ENCODE measurements around the gene MYH9. TPM values are rescaled to one million over a fixed set of nuclear protein-coding genes. Genes with fewer than 3 reads are reported as not detected.

The MYH9 gene
- total RNA-seq, 3 donors from 2014 or later: 673 to 753 (median 716) TPM

- no peak for DNase-seq
- Mint-ChIP-seq H3K9me3 (no peaks in the 10 kb centered on the region), H3K4me3 (no peak overlapping the region), H3K27me3 (ENCODE audit: low read depth) (no peaks in the 10 kb centered on the region), H3K36me3 (ENCODE audit: insufficient read depth) (peaks cover 21% of the 10 kb centered on the region), H3K4me1 (ENCODE audit: low read depth) (peaks cover 97% of the 10 kb centered on the region)
- ATAC-seq: no peak
These were observed 27.8 kb downstream of the MYH9 start for GRCh38 chr22:36360011-36360410.

GRCh38 chr22:36359470-36359996, 28.2 kb downstream of the MYH9 start:
- Mint-ChIP-seq H3K4me1 (ENCODE audit: low read depth) (peaks cover 97% of the 10 kb centered on the region), H3K27me3 (ENCODE audit: low read depth) (no peaks in the 10 kb centered on the region), H3K36me3 (ENCODE audit: insufficient read depth) (peaks cover 24% of the 10 kb centered on the region), H3K4me3 (peak overlapping the region; percentile 64), H3K9me3 (no peaks in the 10 kb centered on the region)
- ATAC-seq: no peak
- DNase-seq: no peak

DNA sequence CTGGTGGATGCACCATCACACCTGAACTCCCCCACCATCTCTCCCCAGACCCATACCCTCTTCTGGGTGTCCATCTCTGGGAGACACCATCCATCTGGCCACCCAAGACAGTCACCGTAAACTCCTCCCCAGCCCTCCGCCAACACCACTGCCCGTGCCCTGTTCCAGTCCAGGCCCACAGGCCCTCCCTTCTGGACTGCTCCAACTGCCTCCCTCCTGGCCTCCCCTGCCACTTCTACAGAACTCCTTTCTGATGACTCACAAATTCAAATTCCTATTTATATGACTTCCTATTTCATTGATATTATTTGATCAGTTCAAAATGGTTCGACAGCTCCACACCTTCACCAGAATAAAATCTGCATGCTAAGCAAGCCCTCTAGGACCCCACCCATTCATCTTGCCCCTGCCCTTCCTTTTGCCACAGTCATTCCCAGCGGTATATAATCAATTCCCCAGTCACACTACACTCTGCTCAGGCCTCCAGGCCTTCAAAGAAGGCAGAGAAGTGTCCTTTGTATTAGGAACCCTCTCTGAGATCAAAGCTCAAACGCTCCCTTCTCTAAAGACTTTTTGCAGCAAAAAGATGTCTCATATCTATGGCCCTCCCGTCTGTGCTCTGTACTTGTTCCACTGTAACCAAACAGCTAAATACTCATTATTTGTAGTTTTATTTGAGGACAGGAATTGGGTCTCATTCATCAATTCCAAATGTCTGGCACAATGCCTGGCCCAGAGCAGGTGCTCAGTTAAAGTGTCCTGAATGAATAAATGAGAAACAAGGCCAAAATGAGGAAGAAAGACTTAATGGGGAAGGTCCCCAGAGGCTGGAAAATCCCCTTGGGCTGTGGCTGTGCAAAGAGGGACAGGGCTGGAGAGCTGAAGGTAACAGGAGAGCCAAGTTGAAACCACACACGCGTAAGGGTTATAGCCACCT, 29.0 kb downstream of the MYH9 start:
- ATAC-seq (no peak), DNase-seq (no peak)
- Mint-ChIP-seq H3K27me3 (ENCODE audit: low read depth) (no peaks in the 10 kb centered on the region), H3K4me1 (ENCODE audit: low read depth) (peaks cover 97% of the 10 kb centered on the region), H3K36me3 (ENCODE audit: insufficient read depth) (peaks cover 24% of the 10 kb centered on the region), H3K9me3 (no peaks in the 10 kb centered on the region), H3K4me3 (peak overlapping the region; percentile 64)

DNA sequence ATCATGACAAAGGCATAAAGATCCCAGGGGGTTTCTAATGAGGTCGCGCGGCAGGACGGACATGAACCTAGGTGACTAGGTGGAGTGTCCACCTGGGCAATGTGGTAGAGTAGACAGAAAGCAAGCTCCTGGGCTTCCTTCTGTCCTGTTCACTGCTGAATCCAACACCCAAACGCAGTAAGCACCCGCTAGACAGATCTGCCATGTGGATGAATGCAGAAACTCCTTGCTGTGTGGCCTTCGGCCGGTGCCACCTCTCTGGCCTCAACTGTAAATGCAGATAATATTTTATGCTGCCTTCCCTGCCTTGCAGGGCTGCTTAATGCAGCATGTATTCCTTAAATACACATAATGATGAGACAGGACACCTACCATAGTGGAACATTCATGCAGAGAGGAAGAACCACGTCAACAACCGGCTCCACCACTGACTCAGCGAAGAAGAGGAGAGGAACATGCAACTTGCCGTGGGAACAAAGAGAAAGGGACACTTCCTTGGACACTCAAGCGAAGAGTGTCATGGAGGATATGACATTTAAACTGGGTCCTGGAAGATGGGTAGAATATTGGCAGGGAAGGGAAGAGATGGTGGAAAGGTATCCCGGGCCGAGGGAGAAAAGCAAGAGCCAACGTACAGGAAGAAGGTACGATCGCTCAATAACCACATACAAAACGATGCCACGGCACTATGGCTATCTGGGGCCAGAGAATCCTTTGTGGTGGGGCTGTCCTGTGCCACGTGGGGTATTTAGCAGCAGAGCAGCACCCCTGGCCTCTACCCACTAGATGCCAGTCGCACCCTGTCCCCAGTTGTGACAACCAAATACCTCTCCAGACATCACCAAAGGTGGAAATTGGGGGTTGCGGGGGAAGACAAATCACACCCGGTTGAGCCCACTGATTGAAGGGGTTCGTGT, 30.8 kb downstream of the MYH9 start:
- H3K4me3 Mint-ChIP-seq: peak overlapping the region; percentile 78
- H3K36me3 Mint-ChIP-seq (ENCODE audit: insufficient read depth): peaks cover 24% of the 10 kb centered on the region

DNA sequence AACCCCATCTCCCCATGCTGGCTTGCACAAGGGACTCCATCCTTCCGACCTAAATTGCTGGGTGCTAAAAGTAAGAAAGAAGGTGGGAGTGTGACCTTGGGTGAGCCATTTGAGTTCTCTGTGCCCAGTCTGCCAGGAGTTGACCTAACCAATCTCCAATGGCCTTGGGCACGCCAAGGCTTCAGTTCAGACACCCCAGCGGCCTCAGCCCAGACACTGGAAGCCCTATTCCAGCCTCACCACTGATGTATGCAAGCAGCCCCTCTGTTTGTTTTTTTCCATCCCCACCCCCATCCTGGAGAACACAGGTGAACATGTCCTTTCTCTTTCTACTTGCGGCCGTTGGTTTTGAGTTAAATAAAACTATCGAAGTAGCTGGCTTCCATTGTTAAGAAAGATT, 31.9 kb downstream of the MYH9 start:
- no peaks in the 10 kb centered on the region for H3K27me3 Mint-ChIP-seq (ENCODE audit: low read depth)
- H3K9me3 Mint-ChIP-seq: no peaks in the 10 kb centered on the region
- ATAC-seq (no peak), DNase-seq (no peak)
- peak overlapping the region; percentile 68 for H3K4me3 Mint-ChIP-seq
- H3K4me1 Mint-ChIP-seq (ENCODE audit: low read depth): peaks cover 97% of the 10 kb centered on the region
- H3K36me3 Mint-ChIP-seq (ENCODE audit: insufficient read depth): peaks cover 24% of the 10 kb centered on the region

More for the DNA sequence above, 30.8 kb downstream of the MYH9 start:
- Mint-ChIP-seq H3K9me3 (no peaks in the 10 kb centered on the region), H3K27me3 (ENCODE audit: low read depth) (no peaks in the 10 kb centered on the region), H3K4me1 (ENCODE audit: low read depth) (peaks cover 97% of the 10 kb centered on the region)
- DNase-seq: peak; percentile 54
- ATAC-seq: peak; percentile 35 to 38

DNA sequence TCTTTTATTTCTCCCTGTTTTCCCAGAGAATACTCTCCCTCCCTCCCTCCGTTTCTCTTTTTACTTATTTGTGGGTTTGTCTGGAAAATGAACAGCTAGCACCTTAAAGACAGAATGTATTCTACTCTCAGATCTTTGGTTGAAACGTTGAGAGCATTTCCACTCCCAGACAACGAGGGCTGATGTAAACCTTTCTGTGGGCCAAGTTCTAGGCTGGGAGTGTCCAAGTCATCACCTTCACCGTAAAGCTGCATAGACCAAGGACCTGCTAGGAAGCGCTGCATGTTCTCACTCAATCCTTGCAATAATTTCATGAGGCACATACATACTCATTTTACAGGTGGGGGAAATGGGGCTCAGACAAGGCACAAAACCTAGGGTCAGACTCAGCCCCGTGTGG, 32.4 kb downstream of the MYH9 start:
- ATAC-seq: no peak
- DNase-seq: no peak
- H3K27me3 Mint-ChIP-seq (ENCODE audit: low read depth): no peaks in the 10 kb centered on the region
- peaks cover 24% of the 10 kb centered on the region for H3K36me3 Mint-ChIP-seq (ENCODE audit: insufficient read depth)
- H3K4me3 Mint-ChIP-seq: peak overlapping the region; percentile 68
- peaks cover 96% of the 10 kb centered on the region for H3K4me1 Mint-ChIP-seq (ENCODE audit: low read depth)
- no peaks in the 10 kb centered on the region for H3K9me3 Mint-ChIP-seq

GRCh38 chr22:36352803-36353507, 34.8 kb downstream of the MYH9 start:
- H3K9me3 Mint-ChIP-seq: no peaks in the 10 kb centered on the region
- ATAC-seq: peak; percentile 6 to 38
- DNase-seq: no peak
- peaks cover 88% of the 10 kb centered on the region for H3K4me1 Mint-ChIP-seq (ENCODE audit: low read depth)
- peaks cover 22% of the 10 kb centered on the region for H3K36me3 Mint-ChIP-seq (ENCODE audit: insufficient read depth)
- H3K27me3 Mint-ChIP-seq (ENCODE audit: low read depth): no peaks in the 10 kb centered on the region
- peak overlapping the region; percentile 58 for H3K4me3 Mint-ChIP-seq

DNA sequence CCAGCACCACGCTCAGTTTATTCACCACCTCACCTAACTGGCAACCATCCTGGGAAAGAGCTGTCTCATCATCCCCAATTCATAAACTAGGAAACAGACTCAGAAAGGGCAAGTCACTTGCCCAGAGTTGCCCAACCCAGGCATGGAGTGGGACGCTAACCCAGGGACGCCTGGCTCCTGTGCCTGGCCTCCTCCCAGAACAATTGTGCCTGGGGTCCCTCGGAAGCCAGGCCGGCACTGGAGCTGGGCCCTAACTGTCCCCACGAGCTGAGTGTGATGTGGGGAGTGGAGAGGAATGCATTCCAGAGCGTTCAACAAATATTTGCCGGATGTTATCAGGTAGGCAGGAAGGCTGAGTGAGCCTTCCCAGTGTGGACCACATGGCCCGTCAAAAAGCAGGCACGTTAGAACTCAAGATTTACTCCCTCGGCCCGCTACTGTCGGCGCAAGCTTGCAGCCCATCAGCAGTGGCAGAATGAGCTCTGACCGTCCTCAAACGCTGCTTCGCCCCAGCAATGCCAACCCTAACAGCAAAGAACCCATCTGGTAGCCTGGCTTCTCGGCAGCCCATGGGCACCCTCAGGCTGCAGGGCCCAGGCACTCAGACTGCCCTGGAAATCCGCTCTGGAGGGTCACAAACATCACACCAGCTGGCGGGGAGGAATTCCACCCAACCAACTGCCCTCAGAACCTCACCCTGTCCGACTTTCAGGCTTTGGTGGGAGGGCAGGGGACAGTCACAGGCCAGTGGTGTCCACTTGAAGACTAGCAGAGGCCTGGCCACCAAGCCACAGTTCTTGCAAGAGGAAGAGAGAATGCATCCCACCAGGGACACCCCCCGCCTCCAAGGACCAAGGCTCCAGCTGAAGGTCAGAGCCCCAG, 35.6 kb downstream of the MYH9 start:
- peaks cover 27% of the 10 kb centered on the region for H3K36me3 Mint-ChIP-seq (ENCODE audit: insufficient read depth)
- DNase-seq (no peak), ATAC-seq (no peak)
- no peaks in the 10 kb centered on the region for H3K27me3 Mint-ChIP-seq (ENCODE audit: low read depth)
- H3K4me3 Mint-ChIP-seq: peak overlapping the region; percentile 58
- H3K4me1 Mint-ChIP-seq (ENCODE audit: low read depth): peaks cover 87% of the 10 kb centered on the region
- no peaks in the 10 kb centered on the region for H3K9me3 Mint-ChIP-seq

GRCh38 chr22:36350751-36351594, 36.8 kb downstream of the MYH9 start:
- Mint-ChIP-seq H3K4me1 (ENCODE audit: low read depth) (peaks cover 87% of the 10 kb centered on the region), H3K9me3 (no peaks in the 10 kb centered on the region), H3K4me3 (peak overlapping the region; percentile 42), H3K36me3 (ENCODE audit: insufficient read depth) (peaks cover 24% of the 10 kb centered on the region), H3K27me3 (ENCODE audit: low read depth) (no peaks in the 10 kb centered on the region)
- ATAC-seq (peak in 1 of 2 donors; percentile 26), DNase-seq (no peak)

GRCh38 chr22:36349726-36350125, 38.0 kb downstream of the MYH9 start:
- Mint-ChIP-seq H3K27me3 (ENCODE audit: low read depth) (no peaks in the 10 kb centered on the region), H3K4me1 (ENCODE audit: low read depth) (peaks cover 86% of the 10 kb centered on the region), H3K36me3 (ENCODE audit: insufficient read depth) (peaks cover 19% of the 10 kb centered on the region), H3K4me3 (no peak overlapping the region), H3K9me3 (no peaks in the 10 kb centered on the region)
- ATAC-seq (no peak), DNase-seq (no peak)

- Mint-ChIP-seq H3K36me3 (ENCODE audit: insufficient read depth) (peaks cover 23% of the 10 kb centered on the region), H3K4me1 (ENCODE audit: low read depth) (peaks cover 86% of the 10 kb centered on the region), H3K9me3 (no peaks in the 10 kb centered on the region), H3K27me3 (ENCODE audit: low read depth) (no peaks in the 10 kb centered on the region), H3K4me3 (peak overlapping the region; percentile 52)
- no peak for ATAC-seq
- no peak for DNase-seq
These were observed 39.0 kb downstream of the MYH9 start for GRCh38 chr22:36348760-36349159.

GRCh38 chr22:36347094-36347493, 40.7 kb downstream of the MYH9 start:
- no peak for ATAC-seq
- Mint-ChIP-seq H3K36me3 (ENCODE audit: insufficient read depth) (peaks cover 30% of the 10 kb centered on the region), H3K9me3 (no peaks in the 10 kb centered on the region), H3K4me1 (ENCODE audit: low read depth) (peaks cover 85% of the 10 kb centered on the region), H3K4me3 (no peak overlapping the region), H3K27me3 (ENCODE audit: low read depth) (no peaks in the 10 kb centered on the region)
- no peak for DNase-seq
